Measurements from ENCODE around the gene A1CF. TPM values are rescaled to one million over a fixed set of nuclear protein-coding genes. Genes with fewer than 3 reads are reported as not detected.
"Not testable (repeated sequence)": the region's sequence is repeated elsewhere in the genome, so short reads cannot be mapped to it uniquely, and the experiment has no call there.

A1CF gene
- total and polyA plus RNA-seq, 7 donors = 0.04 to 0.26 TPM; not detected in 5

DNA sequence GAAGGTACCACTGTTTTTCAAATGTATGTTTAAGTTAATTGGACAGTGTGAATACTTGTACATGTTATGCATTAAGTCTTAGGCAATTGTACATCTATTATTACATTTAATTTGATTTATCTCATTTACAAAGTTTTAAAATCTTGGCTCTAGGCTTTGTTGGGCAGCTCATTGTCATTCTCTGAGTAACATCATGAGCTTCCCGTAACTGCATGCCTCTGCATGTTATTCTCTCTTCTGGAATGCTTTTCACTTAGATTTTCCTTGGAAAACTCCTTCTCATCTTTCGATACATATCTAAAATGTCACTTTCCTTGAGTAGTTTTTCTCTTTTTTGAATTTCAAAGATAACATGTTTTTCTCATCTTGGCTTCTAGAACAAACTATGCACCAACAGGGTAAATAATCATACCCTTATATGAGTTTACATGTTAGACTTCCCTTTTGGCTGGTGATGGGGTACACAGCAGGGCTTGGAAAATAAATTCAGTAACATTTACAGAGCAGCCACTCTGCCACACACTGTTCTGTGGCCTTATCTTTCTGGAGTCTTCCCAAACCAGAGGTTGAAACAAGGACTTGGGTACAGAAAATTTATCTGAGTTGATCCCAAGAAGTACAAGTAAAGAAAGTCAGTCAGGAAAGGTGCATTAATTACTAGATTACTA is 42.2 kb upstream of the A1CF start:
- ATAC-seq = no peak
- TF ChIP-seq, protein P1, sequence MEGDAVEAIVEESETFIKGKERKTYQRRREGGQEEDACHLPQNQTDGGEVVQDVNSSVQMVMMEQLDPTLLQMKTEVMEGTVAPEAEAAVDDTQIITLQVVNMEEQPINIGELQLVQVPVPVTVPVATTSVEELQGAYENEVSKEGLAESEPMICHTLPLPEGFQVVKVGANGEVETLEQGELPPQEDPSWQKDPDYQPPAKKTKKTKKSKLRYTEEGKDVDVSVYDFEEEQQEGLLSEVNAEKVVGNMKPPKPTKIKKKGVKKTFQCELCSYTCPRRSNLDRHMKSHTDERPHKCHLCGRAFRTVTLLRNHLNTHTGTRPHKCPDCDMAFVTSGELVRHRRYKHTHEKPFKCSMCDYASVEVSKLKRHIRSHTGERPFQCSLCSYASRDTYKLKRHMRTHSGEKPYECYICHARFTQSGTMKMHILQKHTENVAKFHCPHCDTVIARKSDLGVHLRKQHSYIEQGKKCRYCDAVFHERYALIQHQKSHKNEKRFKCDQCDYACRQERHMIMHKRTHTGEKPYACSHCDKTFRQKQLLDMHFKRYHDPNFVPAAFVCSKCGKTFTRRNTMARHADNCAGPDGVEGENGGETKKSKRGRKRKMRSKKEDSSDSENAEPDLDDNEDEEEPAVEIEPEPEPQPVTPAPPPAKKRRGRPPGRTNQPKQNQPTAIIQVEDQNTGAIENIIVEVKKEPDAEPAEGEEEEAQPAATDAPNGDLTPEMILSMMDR (IDR thresholded peaks at IDR 0.05) = no peak

DNA sequence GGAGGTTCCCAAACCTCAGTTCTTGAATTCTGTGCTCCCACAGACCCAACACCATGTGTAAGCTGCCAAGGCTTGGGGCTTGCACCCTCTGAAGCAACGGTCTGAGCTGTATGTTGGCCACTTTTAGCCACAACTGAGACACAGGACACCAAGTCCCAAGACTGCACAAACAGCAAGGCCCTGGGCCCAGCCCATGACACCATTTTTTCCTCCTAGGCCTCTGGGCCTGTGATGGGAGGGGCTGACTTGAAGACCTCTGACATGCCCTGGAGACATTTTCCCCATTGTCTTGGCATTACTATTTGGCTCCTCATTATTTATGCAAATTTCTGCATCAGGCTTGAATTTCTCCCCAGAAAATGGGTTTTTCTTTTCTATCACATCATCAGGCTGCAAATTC is 38.0 kb upstream of the A1CF start:
- H3K36me3 ChIP-seq (ENCODE audit: insufficient read depth in 1 of 2, low read depth in 1 of 2); H3K9me3 ChIP-seq; H3K4me1 ChIP-seq; intact Hi-C loops (cut with DNase I); DNase-seq; H3K27me3 ChIP-seq (ENCODE audit: insufficient read depth in 3 of 3, low read length in 2 of 3); ATAC-seq; H3K27ac ChIP-seq; H3K4me3 ChIP-seq: not testable (repeated sequence)
- 47 to 50% (median 50%) methylated on average over 1 of the region's 1 CpG for WGBS, 3 donors

More for the DNA sequence above, 42.2 kb upstream of the A1CF start:
- Histone ChIP-seq H3K4me1 (no peaks in the 10 kb centered on the region), H3K36me3 (ENCODE audit: insufficient read depth in 1 of 2, low read depth in 1 of 2) (no peaks in the 10 kb centered on the region), H3K4me3 (no peak overlapping the region), H3K27me3 (ENCODE audit: insufficient read depth in 3 of 3, low read length in 2 of 3) (peaks cover 0 to 3% (median 0%) of the 10 kb centered on the region in 3 donors), H3K9me3 (no peaks in the 10 kb centered on the region), H3K27ac (no peak overlapping the region)
- WGBS, 3 donors = 80 to 85% (median 84%) methylated on average over 2 of the region's 2 CpGs
- intact Hi-C loops (cut with DNase I) = no loop called here
- no peak for DNase-seq

DNA sequence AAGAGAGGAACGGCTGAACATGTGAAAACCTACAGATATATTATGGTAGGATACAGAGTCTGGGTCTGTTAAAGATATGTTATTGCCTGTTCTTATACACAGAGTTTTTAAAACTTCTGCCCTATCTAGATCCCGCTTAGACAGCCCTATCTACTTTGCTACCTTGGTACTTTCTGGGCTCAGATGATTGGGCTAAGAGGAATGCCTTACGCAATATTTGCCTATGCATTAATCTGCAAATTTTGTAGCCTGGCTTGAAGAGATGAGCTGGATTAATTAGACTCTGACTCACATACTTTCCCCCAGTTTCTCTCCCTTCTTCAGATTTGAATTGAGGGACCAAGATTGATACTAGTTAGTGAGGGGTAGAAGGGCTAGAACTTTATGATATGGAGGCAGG is 33.6 kb upstream of the A1CF start:
- WGBS, 3 donors = 93 to 96% (median 93%) methylated on average over 3 of the region's 3 CpGs
- no peak for ATAC-seq
- TF ChIP-seq, protein P1 (IDR thresholded peaks at IDR 0.05) = no peak
- H3K27ac ChIP-seq = no peak overlapping the region
- no peak overlapping the region for H3K4me3 ChIP-seq
- intact Hi-C loops (cut with DNase I) = no loop called here
- H3K27me3 ChIP-seq (ENCODE audit: insufficient read depth in 3 of 3, low read length in 2 of 3) = no peaks in the 10 kb centered on the region
- H3K4me1 ChIP-seq = peaks cover 8% of the 10 kb centered on the region
- no peaks in the 10 kb centered on the region for H3K36me3 ChIP-seq (ENCODE audit: insufficient read depth in 1 of 2, low read depth in 1 of 2)
- DNase-seq = no peak
- H3K9me3 ChIP-seq = no peaks in the 10 kb centered on the region

DNA sequence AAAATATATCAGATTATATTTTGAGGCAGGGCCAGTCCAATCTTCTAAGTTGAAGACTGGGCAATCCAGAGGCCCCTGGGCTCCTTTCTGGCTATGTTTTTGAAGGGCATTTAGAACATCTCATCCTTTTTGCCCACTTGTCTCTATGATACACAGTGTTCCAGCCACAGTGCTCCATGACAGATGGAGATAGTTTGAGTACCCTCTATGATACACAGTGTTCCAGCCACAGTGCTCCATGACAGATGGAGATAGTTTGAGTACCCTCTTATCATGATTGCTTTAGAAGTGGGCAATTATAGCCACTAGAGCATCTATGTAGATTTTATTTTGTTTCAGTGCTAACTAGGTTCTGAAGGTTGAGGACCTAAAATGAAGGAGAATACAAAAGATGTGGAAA is 33.1 kb upstream of the A1CF start:
- H3K27ac ChIP-seq = no peak overlapping the region
- ATAC-seq = no peak
- intact Hi-C loops (cut with DNase I) = no loop called here

DNA sequence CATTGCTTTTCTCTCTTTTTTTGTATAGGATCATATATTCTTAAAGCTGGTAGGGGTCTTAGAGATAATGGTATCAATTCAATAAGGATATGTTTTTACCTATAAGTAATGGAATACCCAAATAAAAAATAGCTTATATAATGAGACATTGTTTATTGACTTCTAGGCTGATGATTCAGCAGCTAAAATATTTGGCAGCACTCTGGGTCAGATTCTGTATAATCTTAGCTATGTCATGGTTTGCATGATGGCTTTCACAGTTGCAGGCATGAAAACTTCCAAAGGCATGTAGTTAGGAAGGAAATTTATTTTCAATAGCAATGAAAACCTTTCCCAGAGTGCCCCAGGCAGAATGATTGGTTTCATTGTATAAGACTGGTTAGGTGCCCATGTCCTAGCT is 32.1 kb upstream of the A1CF start:
- H3K9me3 ChIP-seq = no peaks in the 10 kb centered on the region
- no peaks in the 10 kb centered on the region for H3K27me3 ChIP-seq (ENCODE audit: insufficient read depth in 3 of 3, low read length in 2 of 3)
- DNase-seq (no peak), ATAC-seq (no peak)
- TF ChIP-seq, protein P1 (IDR thresholded peaks at IDR 0.05) = no peak
- no peak overlapping the region for H3K4me3 ChIP-seq
- intact Hi-C loops (cut with DNase I) = no loop called here
- no peak overlapping the region for H3K27ac ChIP-seq
- peaks cover 8% of the 10 kb centered on the region for H3K4me1 ChIP-seq
- H3K36me3 ChIP-seq (ENCODE audit: insufficient read depth in 1 of 2, low read depth in 1 of 2) = no peaks in the 10 kb centered on the region

More for the DNA sequence above, 33.1 kb upstream of the A1CF start:
- Histone ChIP-seq H3K9me3 (no peaks in the 10 kb centered on the region), H3K4me1 (peaks cover 8% of the 10 kb centered on the region), H3K36me3 (ENCODE audit: insufficient read depth in 1 of 2, low read depth in 1 of 2) (no peaks in the 10 kb centered on the region), H3K27me3 (ENCODE audit: insufficient read depth in 3 of 3, low read length in 2 of 3) (no peaks in the 10 kb centered on the region), H3K4me3 (no peak overlapping the region)
- TF ChIP-seq, protein P1 (IDR thresholded peaks at IDR 0.05) = no peak
- DNase-seq = no peak
